CD4-positive, alpha-beta T cell treated with Interleukin-15 for 4 hours (primary cell): ENCODE results near the gene CCDC28A.

ENCODE experiments used
- DNase-seq: peaks from one replicate; pipeline ENCODE4 v3.0.0-alpha.2; 2020; ENCODE audit warnings: low spot score

CCDC28A gene

DNA sequence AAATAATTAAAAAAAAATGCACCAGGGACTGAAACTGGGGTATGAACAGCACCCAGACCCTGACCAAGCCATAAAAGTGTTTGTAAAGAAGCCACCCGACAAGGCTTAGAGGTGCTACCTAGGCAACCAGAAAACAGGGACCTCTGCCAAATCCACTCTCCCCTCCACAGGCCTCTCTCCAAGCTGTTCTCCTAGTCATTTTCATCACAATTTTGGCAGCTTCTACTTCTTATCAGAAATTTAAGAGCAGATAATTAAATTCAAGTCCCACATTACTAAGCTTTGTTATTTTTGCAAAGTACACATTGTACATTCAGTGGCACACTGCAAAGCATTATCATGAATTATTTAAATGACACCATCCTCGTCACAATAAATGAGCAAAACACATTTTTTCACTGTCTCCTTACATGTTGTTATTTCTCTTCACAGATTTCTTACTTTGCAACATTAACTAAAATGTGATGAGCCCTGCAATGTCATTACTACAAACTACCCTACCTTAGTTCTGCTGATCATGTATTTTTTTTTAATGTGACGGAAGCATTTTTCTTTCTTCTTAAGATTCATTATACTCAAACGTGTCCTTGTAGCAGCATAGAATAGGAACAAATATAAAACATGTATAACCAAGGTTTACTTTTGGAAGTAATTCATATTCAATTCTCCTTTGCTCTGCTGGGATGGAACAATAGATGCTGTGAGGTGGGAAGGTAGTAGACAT, 60.4 kb downstream of the CCDC28A start:
- no peak for DNase-seq

DNA sequence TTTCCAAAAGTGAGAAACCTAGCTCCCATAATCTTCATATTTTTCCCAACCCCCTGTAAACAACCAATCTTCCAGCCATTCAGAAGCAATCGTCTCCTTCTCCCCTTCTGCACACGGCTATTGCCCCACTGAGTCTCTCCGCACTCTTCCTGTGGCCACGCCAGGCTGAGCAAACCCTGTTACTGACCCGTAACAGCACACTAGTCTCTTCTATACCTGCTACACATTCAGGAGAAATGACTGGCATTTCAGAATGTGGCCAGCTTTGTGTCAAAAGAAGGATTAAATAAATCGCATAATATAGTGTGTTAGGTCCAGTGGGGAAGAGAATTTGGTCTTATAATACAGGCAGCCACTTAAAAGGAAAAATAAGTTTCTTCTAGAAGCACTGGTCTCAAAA, 63.7 kb downstream of the CCDC28A start:
- no peak for DNase-seq
